Body of pancreas (tissue), 4 donors: ENCODE data around the gene GPI. TPM values are rescaled to one million over a fixed set of nuclear protein-coding genes. Genes with fewer than 3 reads are reported as not detected.

Source experiments
- ATAC-seq: fragments of 150-250 bp; one replicate; pipeline ENCODE4 v1.9.1; 2016
- DNase-seq, 4 donors: peaks; one replicate each; pipeline ENCODE4 v3.0.0-alpha.2; 2019
- H3K27ac ChIP-seq, 4 donors: fragments of 200-600 bp; sonication (generic); 1 replicate in 3 of 4; 2 replicates in 1 of 4; pipeline versions ENCODE4 v1.5.1 to v1.6.1; 2016 to 2019; ENCODE audit warnings: mild to moderate bottlenecking in 1 of 4, mixed read lengths in 1 of 4, moderate library complexity in 1 of 4
- H3K27me3 ChIP-seq, 2 donors: fragments of 200-600 bp; sonication (generic); one replicate each; pipeline ENCODE4 v1.6.0; 2016; ENCODE audit warnings: mild to moderate bottlenecking in 1 of 2
- H3K36me3 ChIP-seq, 2 donors: fragments of 200-600 bp; sonication (generic); replicated peaks in 1 of 2; 2 replicates each; pipeline ENCODE4 v1.5.1; 2016; ENCODE audit warnings: low read depth in 2 of 2; ENCODE audit not compliant: insufficient read depth in 1 of 2
- H3K4me1 ChIP-seq: fragments of 200-600 bp; sonication (generic); one replicate; pipeline ENCODE4 v1.6.0; 2016
- H3K4me3 ChIP-seq, 2 donors: fragments of 200-600 bp; sonication (generic); 1 replicate in 1 of 2; 2 replicates in 1 of 2; pipeline ENCODE4 v1.5.1; 2016 to 2019
- H3K9me3 ChIP-seq, 3 donors: fragments of 200-600 bp; sonication (generic); 1 replicate in 2 of 3; 2 replicates in 1 of 3; pipeline ENCODE4 v1.5.1; 2016
- POLR2A ChIP-seq, 3 donors: fragments of 450-650 bp; IDR thresholded peaks; one replicate each; pipeline ENCODE4 v1.6.1; 2016; ENCODE audit warnings: antibody characterized with exemption in 3 of 3, mild to moderate bottlenecking in 2 of 3
- WGBS, 2 donors: methylation state at CpG; one replicate each; pipeline ENCODE4 v1.1.5; 2017; 5-methylcytosine and 5-hydroxymethylcytosine counted together
- intact Hi-C: fragments of 100-400 bp; cut with DNase I; formaldehyde crosslinking; loops from one replicate; pipeline ENCODE4 v1.15.1; 2023
- total RNA-seq, 2 donors: library from RNA; depleted of rRNA; stranded (reverse); fragments of >200 nt; gene quantifications; one replicate each; pipeline ENCODE4 v1.1.0, GENCODE V29; 2016
- TF ChIP-seq, protein P1 (sequence below), 7 experiments: fragments of 450-650 bp in 4 of 7; fragments of 200-600 bp in 3 of 7; sonication (generic) in 3 of 7; IDR thresholded peaks; one replicate each; pipeline ENCODE4 v1.5.1; 2016 to 2019; ENCODE audit warnings: antibody characterized with exemption in 7 of 7

Gene GPI
- total RNA-seq, 2 donors from 2014 or later: 66.4 to 118 TPM

DNA sequence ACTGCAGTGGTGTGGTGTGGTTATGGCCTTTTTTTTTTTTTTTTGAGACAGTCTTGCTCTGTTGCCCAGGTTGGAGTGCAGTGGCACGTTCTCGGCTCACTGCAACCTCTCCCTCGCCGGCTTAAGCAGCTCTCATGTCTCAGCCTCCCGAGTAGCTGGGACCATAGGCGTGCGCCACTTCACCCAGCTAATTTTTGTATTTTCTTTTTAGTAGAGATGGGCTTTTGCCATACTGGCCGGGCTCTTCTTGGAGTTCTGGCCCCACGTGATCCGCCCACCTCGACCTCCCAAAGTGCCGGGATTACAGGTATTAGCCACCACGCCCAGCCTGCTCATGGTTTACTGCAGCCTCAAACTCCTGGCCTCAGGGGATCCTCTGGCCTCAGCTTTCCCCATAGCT is 46.2 kb downstream of the GPI start:
- peaks cover 1% of the 10 kb centered on the region for H3K4me1 ChIP-seq
- TF ChIP-seq, protein P1, sequence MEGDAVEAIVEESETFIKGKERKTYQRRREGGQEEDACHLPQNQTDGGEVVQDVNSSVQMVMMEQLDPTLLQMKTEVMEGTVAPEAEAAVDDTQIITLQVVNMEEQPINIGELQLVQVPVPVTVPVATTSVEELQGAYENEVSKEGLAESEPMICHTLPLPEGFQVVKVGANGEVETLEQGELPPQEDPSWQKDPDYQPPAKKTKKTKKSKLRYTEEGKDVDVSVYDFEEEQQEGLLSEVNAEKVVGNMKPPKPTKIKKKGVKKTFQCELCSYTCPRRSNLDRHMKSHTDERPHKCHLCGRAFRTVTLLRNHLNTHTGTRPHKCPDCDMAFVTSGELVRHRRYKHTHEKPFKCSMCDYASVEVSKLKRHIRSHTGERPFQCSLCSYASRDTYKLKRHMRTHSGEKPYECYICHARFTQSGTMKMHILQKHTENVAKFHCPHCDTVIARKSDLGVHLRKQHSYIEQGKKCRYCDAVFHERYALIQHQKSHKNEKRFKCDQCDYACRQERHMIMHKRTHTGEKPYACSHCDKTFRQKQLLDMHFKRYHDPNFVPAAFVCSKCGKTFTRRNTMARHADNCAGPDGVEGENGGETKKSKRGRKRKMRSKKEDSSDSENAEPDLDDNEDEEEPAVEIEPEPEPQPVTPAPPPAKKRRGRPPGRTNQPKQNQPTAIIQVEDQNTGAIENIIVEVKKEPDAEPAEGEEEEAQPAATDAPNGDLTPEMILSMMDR (IDR thresholded peaks at IDR 0.05): no peak
- no peak for TF ChIP-seq POLR2A (IDR thresholded peaks at IDR 0.05)
- H3K27ac ChIP-seq: no peak overlapping the region
- H3K36me3 ChIP-seq: peaks cover 4 to 6% of the 10 kb centered on the region in 2 donors
- no peaks in the 10 kb centered on the region for H3K27me3 ChIP-seq
- H3K9me3 ChIP-seq: no peaks in the 10 kb centered on the region
- no peak overlapping the region for H3K4me3 ChIP-seq
- DNase-seq (no peak), ATAC-seq (no peak)
- 95 to 99% methylated on average over 13 of the region's 13 CpGs for WGBS, 2 donors
- intact Hi-C loops: no loop called here

- ATAC-seq (no peak), DNase-seq (no peak)
- TF ChIP-seq, protein P1 (IDR thresholded peaks at IDR 0.05): no peak
- no peak for TF ChIP-seq POLR2A (IDR thresholded peaks at IDR 0.05)
- Histone ChIP-seq H3K27me3 (no peaks in the 10 kb centered on the region), H3K4me1 (no peaks in the 10 kb centered on the region), H3K4me3 (no peak overlapping the region), H3K36me3 (peaks cover 2 to 4% of the 10 kb centered on the region in 2 donors), H3K27ac (no peak overlapping the region), H3K9me3 (no peaks in the 10 kb centered on the region)
- 89 to 92% methylated on average over 7 of the region's 7 CpGs for WGBS, 2 donors
- intact Hi-C loops: no loop called here
Measured at GRCh38 chr19:34416021-34416545, 51.1 kb downstream of the GPI start.

DNA sequence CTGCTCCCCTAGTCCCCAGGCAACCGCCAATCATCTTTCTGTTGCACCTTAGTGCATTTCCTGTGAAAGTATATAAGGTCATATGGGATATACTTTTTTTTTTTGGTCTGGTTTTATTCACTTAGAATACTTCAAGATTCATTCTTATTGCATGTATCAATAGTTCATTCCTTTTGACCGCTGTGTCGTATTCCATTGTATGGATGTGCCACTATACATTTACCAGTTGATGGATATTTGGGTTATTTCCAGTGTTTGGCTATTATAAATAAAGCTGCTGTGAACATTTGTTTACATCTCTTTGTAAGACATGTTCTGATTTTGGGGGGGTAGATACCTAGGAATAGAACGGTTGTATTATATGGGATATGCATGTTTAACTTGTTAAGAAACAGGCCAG is 53.3 kb downstream of the GPI start:
- H3K4me1 ChIP-seq: no peaks in the 10 kb centered on the region
- no peak overlapping the region for H3K4me3 ChIP-seq
- no peaks in the 10 kb centered on the region for H3K9me3 ChIP-seq
- ATAC-seq (no peak), DNase-seq (no peak)
- intact Hi-C loops: no loop called here
- no peak for TF ChIP-seq POLR2A (IDR thresholded peaks at IDR 0.05)
- TF ChIP-seq, protein P1 (IDR thresholded peaks at IDR 0.05): no peak
- H3K27me3 ChIP-seq: no peaks in the 10 kb centered on the region
- peaks cover 2 to 4% of the 10 kb centered on the region in 2 donors for H3K36me3 ChIP-seq
- 97 to 100% methylated on average over 4 of the region's 4 CpGs for WGBS, 2 donors
- no peak overlapping the region for H3K27ac ChIP-seq

DNA sequence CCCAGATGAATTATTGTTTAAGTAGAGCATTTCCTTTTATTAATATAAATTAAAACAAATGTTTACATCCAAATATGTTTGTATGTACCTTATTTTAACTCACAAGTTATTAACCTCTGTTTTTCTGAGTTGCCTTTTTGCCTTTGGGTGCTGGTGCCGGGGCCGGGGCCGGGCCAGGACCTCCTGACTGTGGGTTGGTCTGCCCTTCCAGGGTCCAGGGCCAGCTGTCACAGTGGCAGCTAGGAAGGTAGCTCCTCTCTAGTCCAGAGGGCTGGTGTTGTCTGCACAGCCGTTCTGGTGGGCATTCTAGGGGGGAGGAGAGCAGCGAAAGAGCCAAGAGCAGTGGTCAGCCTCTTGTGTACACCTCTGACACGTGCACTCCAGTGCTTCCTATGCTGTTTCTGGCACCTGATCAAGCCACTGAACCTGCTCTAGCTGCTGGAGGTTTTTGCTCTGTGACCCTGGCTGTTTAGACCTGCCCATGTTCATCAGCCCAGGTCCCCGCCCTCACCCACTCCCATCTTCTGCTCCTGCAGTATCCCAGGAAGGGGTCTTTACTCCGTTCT is 61.2 kb downstream of the GPI start:
- peaks cover 28% of the 10 kb centered on the region for H3K4me1 ChIP-seq
- H3K36me3 ChIP-seq: no peaks in the 10 kb centered on the region
- no peaks in the 10 kb centered on the region for H3K27me3 ChIP-seq
- DNase-seq (no peak), ATAC-seq (no peak)
- H3K4me3 ChIP-seq: no peak overlapping the region
- 85 to 89% methylated on average over 6 to 8 of the region's 8 CpGs for WGBS, 2 donors
- H3K27ac ChIP-seq: no peak overlapping the region
- TF ChIP-seq, protein P1 (IDR thresholded peaks at IDR 0.05): no peak
- TF ChIP-seq POLR2A (IDR thresholded peaks at IDR 0.05): no peak
- H3K9me3 ChIP-seq: no peaks in the 10 kb centered on the region
- intact Hi-C loops: no loop called here
